C4-2B (cell line): ENCODE measurements around the gene IL22.

Experiments
- H3K27ac ChIP-seq: fragments of 450-650 bp; 2 replicates; pipeline ENCODE4 v1.5.1; 2017
- CTCF ChIP-seq: fragments of 450-650 bp; conservative IDR thresholded peaks from 2 replicates; pipeline ENCODE4 v1.5.1; 2017; ENCODE audit warnings: mild to moderate bottlenecking
- ZFX ChIP-seq: fragments of 450-650 bp; IDR thresholded peaks from 2 replicates; pipeline ENCODE4 v1.6.1; 2017

The IL22 gene

GRCh38 chr12:68247785-68248184, 5.6 kb downstream of the IL22 start:
- TF ChIP-seq ZFX (no peak), CTCF (no peak)
- no peak overlapping the region for H3K27ac ChIP-seq

GRCh38 chr12:68246350-68246749, 7.1 kb downstream of the IL22 start:
- TF ChIP-seq CTCF = no peak
- TF ChIP-seq ZFX = no peak
- H3K27ac ChIP-seq = no peak overlapping the region

GRCh38 chr12:68245180-68246021, 8.0 kb downstream of the IL22 start:
- TF ChIP-seq CTCF (no peak), ZFX (no peak)
- no peak overlapping the region for H3K27ac ChIP-seq

- no peak overlapping the region for H3K27ac ChIP-seq
- TF ChIP-seq ZFX (no peak), CTCF (no peak)
Measured at GRCh38 chr12:68242777-68243176, 10.6 kb downstream of the IL22 start.

- TF ChIP-seq CTCF (no peak), ZFX (no peak)
- no peak overlapping the region for H3K27ac ChIP-seq
Measured at GRCh38 chr12:68240975-68241374, 12.4 kb downstream of the IL22 start.

GRCh38 chr12:68240079-68240478, 13.3 kb downstream of the IL22 start:
- H3K27ac ChIP-seq = no peak overlapping the region

More at GRCh38 chr12:68240079-68240478, 13.3 kb downstream of the IL22 start:
- TF ChIP-seq ZFX (no peak), CTCF (no peak)
